Sciatic nerve (tissue), 2 donors: ENCODE results near the gene PARL. TPM values are rescaled to one million over a fixed set of nuclear protein-coding genes. Genes with fewer than 3 reads are reported as not detected.

Experiments
- ATAC-seq: fragments of 200-7000 bp; cut with Tn5 transposase; one replicate; pipeline ENCODE4 v1.9.1; 2020; ENCODE audit warnings: mild to moderate bottlenecking, moderate library complexity
- DNase-seq: peaks from one replicate; pipeline ENCODE4 v3.0.0-alpha.2; 2020; ENCODE audit warnings: low spot score
- intact Hi-C: fragments of 100-400 bp; cut with DNase I; formaldehyde crosslinking; loops from one replicate; pipeline ENCODE4 v1.14.2; 2022
- total RNA-seq: library from RNA; stranded (reverse); fragmentation: NEBNext Ultra II Directional; extraction: Animal tissue kit (Norgen Biotek cat#: 25700); gene quantifications from one replicate; pipeline ENCODE4 v1.2.1, GENCODE V29; 2021
- donor health status: DM: no; HTN: no; CAD: no.
- donor health status: DM: no; HTN: no; CAD: no.

Gene PARL
- total RNA-seq = 57.2 TPM

DNA sequence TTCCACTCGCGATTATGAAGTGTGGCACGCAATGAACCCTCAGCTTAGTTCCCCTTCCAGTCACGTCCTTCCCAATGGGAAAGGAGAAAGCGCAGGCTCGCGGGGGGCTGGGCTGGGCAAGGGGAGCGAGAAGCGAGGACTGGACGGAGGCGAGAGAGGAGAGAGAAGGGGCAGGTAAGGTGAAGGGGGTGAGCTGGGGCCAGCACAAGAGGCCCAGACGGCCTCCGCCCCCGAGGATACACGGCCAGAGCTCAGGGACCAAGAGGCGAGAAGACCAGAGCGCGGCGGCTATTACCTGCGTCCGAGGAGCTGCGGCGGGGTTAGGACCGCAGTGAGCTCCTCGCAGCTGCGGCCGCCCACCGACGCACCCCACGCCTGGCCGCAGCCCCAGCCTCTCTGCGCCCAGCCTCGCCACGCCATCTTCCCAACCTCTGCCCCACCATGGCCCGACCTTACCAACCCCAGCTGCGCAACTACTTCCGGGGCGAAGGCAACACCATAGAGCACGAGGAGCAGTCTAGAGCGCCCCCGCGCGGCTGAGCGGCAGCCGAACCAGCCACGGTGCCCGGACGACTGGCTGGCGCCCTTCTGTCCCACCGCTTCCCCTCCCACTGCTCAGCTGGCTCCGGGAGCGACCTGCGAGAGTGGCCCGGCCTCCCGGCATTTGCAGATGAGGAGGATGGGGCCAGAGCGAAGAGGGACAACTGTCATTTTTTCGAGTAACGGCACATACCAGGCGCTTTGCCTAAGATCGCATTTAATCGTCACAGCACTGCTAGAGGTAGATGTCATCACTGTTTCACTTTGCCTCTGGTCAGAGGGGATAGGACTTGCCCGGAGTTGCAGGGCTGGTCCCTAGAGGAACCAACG, at the start of gene PARL:
PARL (minus strand) TSS at position 454 of the 870 bp plus-strand sequence; CDS start at position 420, 34 bp downstream.
- ATAC-seq (peak; percentile 100), DNase-seq (peak; percentile 98)
- intact Hi-C loops = no loop called here

DNA sequence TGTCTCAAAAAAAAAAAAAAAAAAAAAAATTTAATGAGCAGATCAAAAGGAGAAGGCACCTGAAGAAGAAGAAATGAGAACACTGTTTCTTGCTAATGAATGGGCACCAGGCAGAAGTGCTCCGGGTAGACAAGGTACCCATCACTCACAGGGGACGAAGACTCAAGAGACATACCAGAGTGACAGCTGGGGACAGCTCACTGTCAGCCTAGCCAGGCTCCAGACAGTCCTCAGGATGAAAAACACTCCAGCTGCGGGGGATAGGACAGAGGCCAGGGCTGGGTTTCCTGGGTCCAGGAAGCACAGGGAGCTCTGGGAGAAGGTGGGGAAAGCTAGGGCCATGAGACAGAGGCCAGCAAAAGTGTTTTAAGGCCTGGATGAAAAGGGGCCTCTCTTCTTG, 48.5 kb upstream of the PARL start:
- ATAC-seq = no peak
- no peak for DNase-seq
- intact Hi-C loops = no loop called here

GRCh38 chr3:183931881-183932280, 47.2 kb upstream of the PARL start:
- intact Hi-C loops = no loop called here
- DNase-seq (no peak), ATAC-seq (no peak)

GRCh38 chr3:183930086-183930485, 45.4 kb upstream of the PARL start:
- DNase-seq = no peak
- intact Hi-C loops = no loop called here
- no peak for ATAC-seq

DNA sequence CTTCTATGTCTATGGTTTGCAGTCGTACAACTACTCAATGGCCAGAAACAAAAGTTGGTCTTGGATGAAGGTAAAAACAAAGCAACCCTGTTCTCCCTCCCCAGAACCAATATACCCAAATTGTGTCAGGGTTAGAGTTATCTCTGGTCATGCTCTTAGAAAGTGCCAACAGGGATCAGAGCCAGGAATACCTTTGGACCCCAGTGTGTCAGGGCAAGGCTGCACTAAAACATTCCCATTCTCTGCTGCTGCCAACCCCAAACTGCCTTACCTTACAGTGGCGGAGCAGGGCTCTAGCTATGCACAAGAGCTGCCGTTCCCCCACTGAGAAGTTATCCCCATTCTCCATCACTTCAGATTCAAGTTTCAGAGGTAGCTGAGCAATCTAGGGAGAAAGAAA, 42.4 kb upstream of the PARL start:
- ATAC-seq (no peak), DNase-seq (no peak)
- intact Hi-C loops = no loop called here

GRCh38 chr3:183924956-183925355, 40.3 kb upstream of the PARL start:
- intact Hi-C loops = no loop called here
- no peak for ATAC-seq
- no peak for DNase-seq

GRCh38 chr3:183924543-183924942, 39.9 kb upstream of the PARL start:
- intact Hi-C loops = no loop called here
- no peak for DNase-seq

DNA sequence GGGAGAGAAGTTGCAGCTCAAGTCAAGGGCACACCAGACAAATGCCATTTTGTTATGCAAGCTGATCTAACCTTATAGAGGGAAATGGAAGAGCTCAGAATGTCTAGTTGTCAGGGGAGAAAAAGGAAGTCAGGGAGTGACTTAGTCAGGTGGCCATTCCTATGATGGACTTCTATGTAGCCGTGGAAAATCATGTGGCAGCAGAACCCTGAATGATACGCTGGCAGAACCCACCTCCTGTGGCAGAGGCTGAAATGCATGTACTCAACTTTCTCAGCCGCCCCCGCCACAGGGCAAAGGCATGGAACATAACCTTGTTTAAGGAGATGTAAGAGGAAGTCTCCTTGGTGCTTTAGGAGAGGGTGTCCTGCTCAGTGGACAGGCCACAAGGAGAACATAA, 37.7 kb upstream of the PARL start:
- ATAC-seq (no peak), DNase-seq (no peak)
- intact Hi-C loops = no loop called here

More at GRCh38 chr3:183924543-183924942, 39.9 kb upstream of the PARL start:
- ATAC-seq = no peak

- intact Hi-C loops = no loop called here
- DNase-seq (no peak), ATAC-seq (no peak)
Measured at GRCh38 chr3:183921096-183921495, 36.4 kb upstream of the PARL start.

GRCh38 chr3:183920416-183920815, 35.7 kb upstream of the PARL start:
- intact Hi-C loops = no loop called here
- no peak for DNase-seq
- ATAC-seq = no peak

DNA sequence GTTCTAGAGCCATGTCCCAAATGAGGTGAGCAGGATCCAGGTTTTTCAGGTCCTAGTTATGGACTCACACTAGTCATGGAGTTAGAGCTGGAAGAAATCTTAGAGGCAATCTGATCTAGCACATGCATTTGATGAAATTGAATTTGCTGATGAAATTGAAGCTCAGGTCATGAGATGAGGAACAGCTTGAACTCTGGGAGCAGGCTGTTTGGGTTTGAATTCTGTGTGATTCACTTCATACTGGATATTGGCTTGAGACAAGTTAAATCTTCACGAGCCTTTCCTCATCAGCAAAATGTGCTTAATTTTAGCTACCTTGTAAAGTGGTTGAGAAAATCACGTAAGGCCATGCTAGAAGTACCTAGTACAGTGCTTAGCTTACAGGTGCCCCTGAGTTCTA, 33.5 kb upstream of the PARL start:
- DNase-seq (no peak), ATAC-seq (no peak)
- intact Hi-C loops = no loop called here

- intact Hi-C loops = no loop called here
- DNase-seq (no peak), ATAC-seq (no peak)
Measured at GRCh38 chr3:183917776-183918175, 33.1 kb upstream of the PARL start.

DNA sequence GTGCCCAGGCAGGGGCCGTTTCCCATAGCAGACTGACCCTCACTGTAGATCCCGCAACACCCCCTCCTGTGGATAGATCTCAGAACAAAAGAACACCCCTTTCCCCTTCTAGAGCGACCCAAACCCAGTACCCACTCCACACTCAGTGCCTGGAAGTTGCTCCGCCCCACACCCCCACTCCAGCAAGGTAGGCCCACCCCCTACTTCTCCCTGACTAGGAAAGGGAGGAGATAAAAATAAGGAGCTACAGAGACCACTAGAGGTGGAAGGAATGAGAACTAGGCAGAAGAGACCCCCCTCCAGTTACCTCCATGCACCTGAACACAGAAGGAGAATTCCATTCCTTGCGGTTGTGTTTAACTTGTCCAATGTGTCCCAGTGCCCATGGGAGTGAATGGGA, 30.2 kb upstream of the PARL start:
- intact Hi-C loops = no loop called here
- ATAC-seq = no peak
- DNase-seq = no peak

DNA sequence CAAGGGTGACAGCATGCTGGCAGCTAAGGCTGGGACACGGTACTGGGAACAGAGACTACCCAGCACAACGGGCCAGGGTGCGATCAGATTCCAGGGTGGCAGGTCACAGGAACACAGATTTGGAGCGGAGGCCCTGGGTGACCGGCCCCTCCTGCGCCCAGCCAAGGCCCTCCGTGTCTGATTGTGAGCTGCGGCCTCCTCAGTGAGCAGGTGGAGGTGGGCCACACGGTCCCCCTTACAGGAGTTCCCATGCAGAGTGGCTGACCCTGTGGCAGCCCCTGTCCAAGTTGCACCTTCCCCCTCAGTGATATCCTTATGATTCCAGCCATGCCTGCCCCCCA, 28.9 kb upstream of the PARL start:
- intact Hi-C loops = no loop called here
- DNase-seq = no peak
- no peak for ATAC-seq

DNA sequence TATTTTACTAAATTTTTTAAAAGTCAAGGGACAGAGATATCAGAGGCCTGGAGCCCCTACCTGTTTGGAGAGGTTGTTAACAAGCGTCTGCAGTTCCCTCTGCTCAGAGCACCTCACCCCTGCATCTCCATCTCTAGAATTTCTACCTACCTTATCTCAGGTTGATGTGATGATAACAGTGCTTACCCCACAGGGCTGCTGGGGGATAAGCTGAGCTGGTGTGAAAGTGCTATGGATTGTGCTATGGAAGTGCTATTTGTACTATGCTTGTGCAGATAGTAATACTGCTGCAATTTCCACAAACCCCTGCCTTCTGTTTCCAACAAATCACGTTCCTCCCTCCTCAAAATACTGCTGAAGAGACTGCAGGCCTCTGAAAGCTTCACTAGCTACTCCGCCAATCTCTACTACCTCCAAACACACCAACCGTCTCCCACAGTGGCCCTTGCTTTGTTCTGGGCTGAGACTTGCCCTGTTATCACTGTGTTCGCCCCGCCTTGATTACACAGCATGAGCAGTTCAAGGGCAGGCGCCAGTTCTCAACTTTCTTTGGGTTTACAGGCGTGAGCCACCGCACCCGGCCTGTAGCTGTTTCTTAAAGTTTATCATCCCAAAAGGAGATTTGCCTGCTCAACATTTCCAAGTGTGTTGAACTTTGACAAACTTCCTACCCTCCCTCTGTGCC, 28.4 kb upstream of the PARL start:
- ATAC-seq (no peak), DNase-seq (no peak)
- intact Hi-C loops = no loop called here

- DNase-seq (no peak), ATAC-seq (no peak)
- intact Hi-C loops = no loop called here
Measured at GRCh38 chr3:183911763-183912506, 27.3 kb upstream of the PARL start.

- no peak for DNase-seq
- intact Hi-C loops = no loop called here
- ATAC-seq = no peak
Measured at GRCh38 chr3:183911087-183911486, 26.4 kb upstream of the PARL start.

GRCh38 chr3:183909030-183909600, 24.4 kb upstream of the PARL start:
- ATAC-seq (no peak), DNase-seq (no peak)
- intact Hi-C loops = no loop called here

DNA sequence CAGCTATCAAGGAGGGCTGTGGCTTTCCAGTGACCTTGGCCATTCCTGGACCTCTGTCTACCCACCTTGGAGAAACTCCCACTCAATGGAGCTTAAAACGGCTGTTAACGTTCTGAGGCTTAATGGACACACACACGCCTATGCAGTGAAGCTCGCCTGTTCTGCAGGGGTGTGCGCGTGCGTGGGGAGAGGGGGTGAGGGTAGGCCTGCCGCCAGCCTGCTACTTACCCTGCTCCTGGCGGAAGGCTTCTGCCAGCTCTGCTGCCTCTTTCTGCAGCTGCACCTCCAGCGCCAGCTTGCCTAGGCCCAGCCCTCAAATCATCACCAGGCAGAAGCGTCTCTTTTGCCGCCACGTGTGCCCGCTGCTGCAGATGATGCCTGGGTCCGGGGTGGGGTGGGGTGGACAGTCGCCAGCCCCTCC, 23.2 kb upstream of the PARL start:
- intact Hi-C loops = no loop called here
- ATAC-seq (no peak), DNase-seq (no peak)

- ATAC-seq = no peak
- no peak for DNase-seq
- intact Hi-C loops = no loop called here
Measured at GRCh38 chr3:183907176-183907575, 22.5 kb upstream of the PARL start.
